Putamen (tissue), 1 donor: Measurements from ENCODE around the gene NUF2.
"Not testable (repeated sequence)": the region's sequence is repeated elsewhere in the genome, so short reads cannot be mapped to it uniquely, and the experiment has no call there.

ENCODE experiments used
- DNase-seq: peaks from one replicate; pipeline ENCODE4 v3.0.0-alpha.2; 2016; ENCODE audit warnings: low spot score

Gene NUF2

DNA sequence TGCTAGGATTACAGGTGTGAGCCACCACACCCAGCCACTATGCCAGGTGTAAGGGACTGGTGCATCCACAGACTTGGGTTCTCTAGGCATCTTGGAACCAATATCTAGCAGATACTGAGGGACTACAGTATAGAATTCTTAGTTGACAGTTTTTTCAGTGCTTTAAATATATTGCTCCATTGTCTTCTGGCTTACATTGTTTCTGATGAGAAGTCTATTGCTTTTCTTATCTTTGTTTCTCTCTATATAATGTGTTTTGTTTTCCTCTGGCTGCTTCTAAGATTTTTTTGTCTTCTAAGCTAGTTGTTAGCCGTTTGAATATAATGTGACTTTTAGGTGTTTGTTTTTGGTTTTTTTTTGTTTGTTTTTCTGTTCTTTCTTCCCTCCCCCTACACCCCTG is 13.5 kb downstream of the NUF2 start:
- DNase-seq: no peak

GRCh38 chr1:163337631-163338030 is 15.9 kb downstream of the NUF2 start:
- DNase-seq: no peak

- no peak for DNase-seq
These were observed 24.6 kb downstream of the NUF2 start for GRCh38 chr1:163346326-163346870.

- DNase-seq: no peak
These were observed 25.4 kb downstream of the NUF2 start for GRCh38 chr1:163347106-163347505.

DNA sequence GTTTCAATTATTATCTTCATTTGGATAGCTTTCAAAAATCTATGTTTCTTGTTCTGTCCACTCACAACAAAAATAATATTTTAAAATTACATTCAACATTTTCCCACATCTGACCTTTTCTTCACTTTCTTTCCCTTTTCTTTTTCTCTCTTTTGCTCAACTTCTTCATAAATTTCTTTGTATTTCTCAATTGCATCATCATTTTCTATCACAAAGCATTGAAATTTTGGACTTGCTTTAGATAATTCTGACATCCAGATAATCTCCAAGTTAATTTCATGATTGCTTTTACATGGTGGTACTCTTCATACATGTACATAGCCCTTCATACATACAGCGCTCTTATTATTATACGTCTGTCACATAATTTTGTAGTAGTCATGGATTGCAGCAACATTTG is 30.2 kb downstream of the NUF2 start:
- no peak for DNase-seq

GRCh38 chr1:163357378-163357777 is 35.6 kb downstream of the NUF2 start:
- DNase-seq: no peak

DNA sequence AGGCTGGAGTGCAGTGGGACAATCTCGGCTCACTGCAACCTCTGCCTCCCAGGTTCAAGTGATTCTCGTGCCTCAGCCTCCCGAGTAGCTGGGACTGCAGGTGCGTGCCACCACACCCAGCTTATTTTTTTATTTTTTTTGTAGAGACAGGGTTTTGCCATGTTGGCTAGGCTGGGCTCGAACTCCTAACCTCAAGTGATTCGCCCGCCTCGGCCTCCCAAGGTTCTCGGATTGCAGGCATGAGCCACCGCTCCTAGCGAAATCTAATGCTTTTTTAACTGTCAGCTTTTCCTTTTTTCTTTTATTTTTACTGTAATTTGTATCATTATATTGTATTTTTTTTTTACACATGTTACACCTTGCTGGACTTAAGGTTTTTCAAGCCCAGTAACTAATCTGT is 36.4 kb downstream of the NUF2 start:
- not testable (repeated sequence) for DNase-seq

DNA sequence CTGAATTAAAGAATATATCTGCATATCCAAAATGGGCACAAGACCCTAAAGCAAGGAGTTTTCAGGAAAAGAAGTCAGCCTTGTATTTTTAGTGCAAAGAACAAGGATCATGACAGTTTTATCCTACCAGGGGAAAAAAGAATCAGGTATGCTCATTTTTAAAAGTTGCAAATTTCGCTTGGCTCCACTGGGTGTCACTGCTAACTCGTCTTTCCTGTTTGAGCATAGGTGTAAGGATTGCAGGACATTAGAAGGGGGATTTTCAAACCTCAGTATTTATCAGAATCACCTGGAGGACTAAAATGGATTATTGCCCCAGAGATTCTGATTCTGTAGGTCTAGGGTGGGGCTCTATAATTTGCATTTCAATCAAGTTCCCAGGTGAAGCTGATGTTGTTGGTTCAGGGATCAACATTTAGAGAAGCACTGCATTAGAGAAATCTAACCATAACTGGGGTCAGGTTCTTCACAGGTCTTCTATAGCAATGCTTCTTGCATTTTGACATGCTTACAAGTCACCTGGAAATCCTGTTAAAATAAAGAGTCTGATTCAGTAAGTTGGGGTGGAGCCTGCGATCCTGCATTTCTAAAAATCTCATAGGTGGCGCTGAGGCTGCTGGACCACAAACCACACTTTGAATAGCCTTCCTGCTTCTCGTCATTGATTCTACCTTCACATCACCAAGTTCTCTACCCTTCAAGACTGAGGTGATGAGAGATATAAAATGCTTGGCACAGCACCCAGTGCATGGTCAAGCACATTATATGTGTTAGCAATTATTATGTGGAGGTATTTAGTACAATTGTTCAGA is 39.6 kb downstream of the NUF2 start:
- peak; percentile 18 for DNase-seq

- DNase-seq: peak; percentile 18
These were observed 43.4 kb downstream of the NUF2 start for GRCh38 chr1:163365186-163365585.

GRCh38 chr1:163366555-163366954 is 44.8 kb downstream of the NUF2 start:
- DNase-seq: no peak

DNA sequence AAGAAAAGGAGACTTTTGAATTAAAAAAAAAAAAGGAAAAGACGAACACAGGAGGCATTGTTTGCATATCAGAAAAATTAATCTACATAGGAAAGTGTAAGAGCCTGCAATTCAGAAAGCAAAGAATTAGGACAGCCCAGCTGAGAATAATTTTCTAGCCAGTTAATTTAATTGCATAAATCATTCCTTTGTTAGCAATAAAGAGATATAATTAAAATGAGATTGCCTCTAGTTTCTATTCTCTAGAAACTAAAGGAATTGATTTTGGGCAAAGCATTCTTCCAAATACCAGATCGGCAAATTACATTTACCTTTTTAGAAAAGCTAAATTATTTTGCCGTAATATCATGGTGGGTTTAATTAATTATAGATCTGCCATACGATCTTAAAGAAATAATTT is 46.0 kb downstream of the NUF2 start:
- no peak for DNase-seq

- no peak for DNase-seq
These were observed 50.8 kb downstream of the NUF2 start for GRCh38 chr1:163372576-163372975.

GRCh38 chr1:163378554-163378953 is 56.8 kb downstream of the NUF2 start:
- no peak for DNase-seq

- no peak for DNase-seq
These were observed 58.0 kb downstream of the NUF2 start for GRCh38 chr1:163379801-163380200.

DNA sequence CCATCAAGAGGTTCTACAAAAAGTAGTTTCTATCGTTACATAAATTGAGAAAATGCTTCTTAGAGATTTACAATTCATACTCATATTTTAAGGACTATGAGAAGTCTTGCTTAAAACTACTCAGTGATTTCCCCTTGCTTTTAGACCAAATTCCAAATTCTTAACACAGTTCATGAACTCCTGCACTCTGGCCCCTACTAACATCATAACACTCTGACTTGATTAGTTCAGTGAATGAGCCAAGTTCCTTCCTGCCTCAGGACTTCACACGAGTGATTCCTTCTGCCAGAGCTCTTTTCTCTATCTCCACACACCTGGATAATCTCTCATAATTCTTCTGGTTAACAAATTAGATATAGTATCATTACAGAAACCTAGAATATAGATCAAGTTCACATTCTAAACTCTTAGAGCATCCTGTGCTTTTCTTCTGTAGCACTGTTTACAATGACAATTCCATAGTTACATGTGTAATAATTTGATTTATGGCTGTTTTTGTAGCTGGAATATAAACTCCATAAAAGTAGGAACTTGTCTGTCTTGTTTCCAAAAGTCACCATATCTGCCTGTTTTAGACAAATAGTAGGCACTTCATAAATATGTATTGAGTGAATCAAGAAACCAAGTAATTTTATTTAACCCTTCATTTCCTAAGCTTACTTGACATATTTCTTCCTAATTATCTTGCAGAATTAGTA is 59.9 kb downstream of the NUF2 start:
- DNase-seq: no peak

- no peak for DNase-seq
These were observed 60.6 kb downstream of the NUF2 start for GRCh38 chr1:163382395-163382794.

GRCh38 chr1:163387146-163387545 is 65.4 kb downstream of the NUF2 start:
- DNase-seq: no peak

DNA sequence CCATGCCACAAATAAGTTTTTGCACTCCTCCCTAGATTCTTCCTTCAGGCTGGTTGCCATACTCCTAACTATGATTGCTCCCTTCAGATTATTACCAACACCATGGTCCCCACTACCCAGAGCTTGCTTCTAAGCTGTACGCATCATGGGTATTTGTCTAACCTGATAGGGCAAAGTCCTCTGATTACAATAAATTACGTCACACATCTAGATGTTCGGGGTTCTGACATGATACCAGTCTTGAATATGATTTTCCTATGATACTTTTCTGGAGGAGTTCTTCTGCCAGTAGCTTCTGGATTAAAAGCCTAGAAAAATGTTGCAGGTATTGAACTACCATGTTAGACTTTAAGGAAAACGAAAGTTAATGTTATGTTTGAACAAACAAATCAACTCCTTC is 67.2 kb downstream of the NUF2 start:
- DNase-seq: no peak

DNA sequence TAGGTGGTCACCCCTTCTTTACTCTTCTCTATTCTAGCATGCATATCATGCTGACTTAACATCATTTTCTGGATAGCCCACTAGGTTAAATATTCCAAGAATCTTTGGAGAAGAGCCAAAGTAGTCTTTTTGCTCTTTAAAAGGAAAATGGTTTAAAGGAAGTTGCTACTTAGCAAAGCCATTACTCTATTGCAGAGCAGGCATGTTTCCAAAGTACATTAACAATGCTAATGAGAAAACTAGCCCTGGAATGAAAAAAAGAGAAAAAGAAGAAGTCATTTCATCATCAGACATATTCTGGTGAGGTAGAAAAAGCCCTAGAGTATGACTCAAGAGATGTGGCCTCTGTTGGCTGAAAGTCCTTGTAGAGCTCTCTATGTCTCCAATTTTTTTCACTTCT is 74.0 kb downstream of the NUF2 start:
- DNase-seq: no peak

GRCh38 chr1:163397451-163398200 is 75.9 kb downstream of the NUF2 start:
- no peak for DNase-seq

DNA sequence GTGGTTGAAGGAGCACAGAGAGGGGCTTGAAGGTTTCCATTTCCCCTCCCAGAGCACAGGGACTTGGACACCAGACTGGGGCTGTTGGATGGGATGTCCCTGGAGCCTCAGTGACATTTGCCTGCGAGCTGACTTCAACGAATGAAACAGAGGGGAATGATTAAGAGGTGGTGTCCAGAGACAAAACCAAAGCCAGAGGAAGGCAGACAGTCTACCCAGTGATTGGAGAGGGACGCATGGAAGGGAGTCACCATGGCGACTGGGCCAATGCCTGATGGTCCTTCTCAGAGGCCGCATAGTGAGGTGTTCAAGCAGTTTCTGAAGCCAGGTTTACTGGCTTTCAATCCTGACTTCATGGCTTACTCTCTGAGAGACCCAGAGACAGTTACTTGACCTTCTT is 77.2 kb downstream of the NUF2 start:
- DNase-seq: no peak

- peak; percentile 78 for DNase-seq
These were observed 78.3 kb downstream of the NUF2 start for GRCh38 chr1:163399976-163400601.
